ENCODE measurements around the gene NLGN1.

NLGN1 gene

GRCh38 chr3:173897631-173898030 is 500.1 kb downstream of the NLGN1 start:
- in situ Hi-C loops (cut with MboI; ENCODE audit: low pct_unique_long_range_greater_than_20kb, low sequenced_read_pairs, unreplicated experiment) = no loop called here
- no peak for DNase-seq (ENCODE audit: low spot score)
- TF ChIP-seq CTCF (IDR thresholded peaks at IDR 0.05; ENCODE audit: extremely low read depth, insufficient read depth, missing control alignments) = no peak

DNA sequence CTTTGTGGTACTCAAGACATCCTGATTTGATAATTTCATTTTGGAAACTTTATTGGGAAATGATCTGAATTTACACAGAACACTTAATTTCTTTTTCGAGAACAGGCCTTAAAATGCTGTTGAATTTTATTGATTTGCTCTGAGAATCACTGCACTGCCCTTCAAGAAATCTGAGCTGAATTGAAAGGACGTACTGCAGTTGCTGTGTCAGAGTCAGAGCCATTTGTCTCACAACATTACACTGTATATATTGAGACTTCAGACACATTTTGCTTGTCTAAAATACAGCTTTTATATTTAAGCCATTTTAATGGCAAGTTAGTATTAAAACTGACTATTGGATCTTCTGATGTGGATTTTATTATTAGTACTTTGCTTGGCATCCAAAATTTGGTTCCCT is 504.1 kb downstream of the NLGN1 start:
- TF ChIP-seq CTCF (IDR thresholded peaks at IDR 0.05; ENCODE audit: extremely low read depth, insufficient read depth, missing control alignments) = no peak
- in situ Hi-C loops (cut with MboI; ENCODE audit: low pct_unique_long_range_greater_than_20kb, low sequenced_read_pairs, unreplicated experiment) = no loop called here
- no peak for DNase-seq (ENCODE audit: low spot score)

- in situ Hi-C loops (cut with MboI; ENCODE audit: low pct_unique_long_range_greater_than_20kb, low sequenced_read_pairs, unreplicated experiment) = no loop called here
- DNase-seq (ENCODE audit: low spot score) = no peak
- TF ChIP-seq CTCF (IDR thresholded peaks at IDR 0.05; ENCODE audit: extremely low read depth, insufficient read depth, missing control alignments) = no peak
Measured at GRCh38 chr3:173902401-173902800, 504.9 kb downstream of the NLGN1 start.

DNA sequence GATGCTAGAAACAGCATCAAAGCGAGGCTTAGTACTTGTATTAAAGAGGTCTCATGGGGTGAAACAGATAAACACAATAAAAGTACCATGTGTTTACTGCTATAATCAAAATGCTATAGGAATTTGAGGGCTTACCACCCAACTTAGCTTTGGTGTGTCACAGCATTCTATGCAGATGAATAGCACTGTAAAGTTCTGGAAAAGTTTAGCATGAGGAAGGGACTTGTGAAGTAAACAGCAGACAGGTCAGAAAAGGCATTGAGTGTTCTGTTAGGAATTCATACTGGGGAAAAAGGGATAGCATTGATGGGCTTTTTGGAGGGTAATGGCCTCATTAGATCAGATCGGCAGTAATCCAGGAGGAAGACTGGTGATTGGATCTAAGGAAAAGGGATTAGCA is 505.3 kb downstream of the NLGN1 start:
- no peak for DNase-seq (ENCODE audit: low spot score)
- no peak for TF ChIP-seq CTCF (IDR thresholded peaks at IDR 0.05; ENCODE audit: extremely low read depth, insufficient read depth, missing control alignments)
- in situ Hi-C loops (cut with MboI; ENCODE audit: low pct_unique_long_range_greater_than_20kb, low sequenced_read_pairs, unreplicated experiment) = no loop called here

- in situ Hi-C loops (cut with MboI; ENCODE audit: low pct_unique_long_range_greater_than_20kb, low sequenced_read_pairs, unreplicated experiment) = no loop called here
- DNase-seq (ENCODE audit: low spot score) = no peak
- TF ChIP-seq CTCF (IDR thresholded peaks at IDR 0.05; ENCODE audit: extremely low read depth, insufficient read depth, missing control alignments) = no peak
Measured at GRCh38 chr3:173905381-173905780, 507.8 kb downstream of the NLGN1 start.

DNA sequence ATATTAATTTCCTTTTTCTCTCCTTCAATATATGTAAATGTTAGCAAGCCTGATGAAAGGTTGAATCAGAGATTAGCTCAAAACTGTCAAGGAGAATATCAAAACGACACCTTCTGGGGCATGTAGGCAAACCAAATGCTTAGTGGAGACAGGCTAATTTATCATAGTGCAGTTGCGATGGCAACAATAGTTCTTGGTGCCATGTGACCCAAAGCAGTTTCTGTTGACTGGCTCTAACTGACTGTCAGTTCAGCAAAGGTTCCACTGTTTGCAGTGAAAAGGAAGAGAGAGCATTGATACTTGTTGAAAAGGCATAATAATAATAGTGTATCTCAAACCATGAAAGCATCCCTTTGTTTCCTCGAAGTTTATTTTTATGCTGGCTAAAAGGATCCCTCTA is 513.9 kb downstream of the NLGN1 start:
- in situ Hi-C loops (cut with MboI; ENCODE audit: low pct_unique_long_range_greater_than_20kb, low sequenced_read_pairs, unreplicated experiment) = no loop called here
- no peak for TF ChIP-seq CTCF (IDR thresholded peaks at IDR 0.05; ENCODE audit: extremely low read depth, insufficient read depth, missing control alignments)
- no peak for DNase-seq (ENCODE audit: low spot score)

GRCh38 chr3:173912126-173912525 is 514.6 kb downstream of the NLGN1 start:
- no peak for DNase-seq (ENCODE audit: low spot score)
- TF ChIP-seq CTCF (IDR thresholded peaks at IDR 0.05; ENCODE audit: extremely low read depth, insufficient read depth, missing control alignments) = no peak

More at GRCh38 chr3:173912126-173912525, 514.6 kb downstream of the NLGN1 start:
- in situ Hi-C loops (cut with MboI; ENCODE audit: low pct_unique_long_range_greater_than_20kb, low sequenced_read_pairs, unreplicated experiment) = no loop called here
